ENCODE measurements around the gene TSPOAP1. TPM values are rescaled to one million over a fixed set of nuclear protein-coding genes. Genes with fewer than 3 reads are reported as not detected.

TSPOAP1 gene
- polyA plus RNA-seq, 4 donors: 26.9 to 76.5 (median 43.0) TPM

GRCh38 chr17:58280480-58281217 is 47.9 kb downstream of the TSPOAP1 start, which contains the start of gene MPO:
TSS of gene MPO (minus strand) at chr17:58280935. CDS start at chr17:58280758, 177 bp downstream.
- no peak for DNase-seq (ENCODE audit: low read depth in 4 of 4, low spot score in 3 of 4)

GRCh38 chr17:58279736-58280479 is 48.7 kb downstream of the TSPOAP1 start:
- no peak for DNase-seq (ENCODE audit: low read depth in 4 of 4, low spot score in 3 of 4)

GRCh38 chr17:58279016-58279711 is 49.4 kb downstream of the TSPOAP1 start:
- peak; percentile 10 to 36 (median 24) for DNase-seq (ENCODE audit: low read depth in 4 of 4, low spot score in 3 of 4)

GRCh38 chr17:58278661-58279015 is 50.0 kb downstream of the TSPOAP1 start:
- peak in 2 of 4 donors; percentile 1 to 2 for DNase-seq (ENCODE audit: low read depth in 4 of 4, low spot score in 3 of 4)

- DNase-seq (ENCODE audit: low read depth in 4 of 4, low spot score in 3 of 4): no peak
These were observed 50.6 kb downstream of the TSPOAP1 start for GRCh38 chr17:58277802-58278595.

- DNase-seq (ENCODE audit: low read depth in 4 of 4, low spot score in 3 of 4): no peak
These were observed 51.3 kb downstream of the TSPOAP1 start for GRCh38 chr17:58277107-58277801.

GRCh38 chr17:58276423-58276822 is 52.2 kb downstream of the TSPOAP1 start:
- DNase-seq (ENCODE audit: low read depth in 4 of 4, low spot score in 3 of 4): no peak

GRCh38 chr17:58275417-58275816 is 53.2 kb downstream of the TSPOAP1 start:
- DNase-seq (ENCODE audit: low read depth in 4 of 4, low spot score in 3 of 4): no peak

- DNase-seq (ENCODE audit: low read depth in 4 of 4, low spot score in 3 of 4): no peak
These were observed 55.0 kb downstream of the TSPOAP1 start for GRCh38 chr17:58273453-58274104.

- no peak for DNase-seq (ENCODE audit: low read depth in 4 of 4, low spot score in 3 of 4)
These were observed 56.0 kb downstream of the TSPOAP1 start for GRCh38 chr17:58272367-58273280.

GRCh38 chr17:58271216-58271931 is 57.2 kb downstream of the TSPOAP1 start:
- no peak for DNase-seq (ENCODE audit: low read depth in 4 of 4, low spot score in 3 of 4)

- no peak for DNase-seq (ENCODE audit: low read depth in 4 of 4, low spot score in 3 of 4)
These were observed 57.9 kb downstream of the TSPOAP1 start for GRCh38 chr17:58270476-58271215.

GRCh38 chr17:58269557-58270291 is 58.9 kb downstream of the TSPOAP1 start:
- DNase-seq (ENCODE audit: low read depth in 4 of 4, low spot score in 3 of 4): no peak

GRCh38 chr17:58268774-58269556 is 59.6 kb downstream of the TSPOAP1 start:
- DNase-seq (ENCODE audit: low read depth in 4 of 4, low spot score in 3 of 4): no peak

GRCh38 chr17:58268326-58268725 is 60.3 kb downstream of the TSPOAP1 start:
- DNase-seq (ENCODE audit: low read depth in 4 of 4, low spot score in 3 of 4): no peak
